ENCODE results near the gene MMP24OS.

GRCh38 chr20:35292504-35293285, 14.8 kb upstream of the MMP24OS start:
- TF ChIP-seq CTCF (IDR thresholded peaks at IDR 0.05; ENCODE audit: low read depth, low read length) = no peak
- TF ChIP-seq EZH2phosphoT487 (IDR thresholded peaks at IDR 0.05; ENCODE audit: low read depth) = no peak

All from OCI-LY3 (cell line).